H9 (cell line): ENCODE data around the gene DPF1. TPM values are rescaled to one million over a fixed set of nuclear protein-coding genes. Genes with fewer than 3 reads are reported as not detected.

Experiments used
- DNase-seq: peaks from one replicate; pipeline ENCODE4 v3.0.0-alpha.2; 2017
- H2AFZ ChIP-seq: one replicate; pipeline ENCODE4 v1.6.1; 2013; ENCODE audit warnings: mild to moderate bottlenecking, low read length, control low read depth, moderate library complexity
- H2AK5ac ChIP-seq: 2 replicates; pipeline ENCODE4 v1.6.1; 2013; ENCODE audit warnings: low read length, control low read depth, mixed read lengths; ENCODE audit not compliant: insufficient read length
- H2BK120ac ChIP-seq: one replicate; pipeline ENCODE4 v1.6.1; 2013; ENCODE audit warnings: low read depth, mild to moderate bottlenecking, low read length, control low read depth, inconsistent platforms; ENCODE audit not compliant: poor library complexity, severe bottlenecking
- H2BK12ac ChIP-seq: 2 replicates; pipeline ENCODE4 v1.6.1; 2013; ENCODE audit warnings: low read length, control low read depth, mixed read lengths, low read depth; ENCODE audit not compliant: insufficient read length
- H2BK15ac ChIP-seq: 2 replicates; pipeline ENCODE4 v1.6.1; 2013; ENCODE audit warnings: low read depth, low read length, control low read depth
- H2BK20ac ChIP-seq: one replicate; pipeline ENCODE4 v1.6.1; 2013; ENCODE audit warnings: low read depth, mild to moderate bottlenecking, low read length, control low read depth, inconsistent platforms; ENCODE audit not compliant: poor library complexity, severe bottlenecking
- H2BK5ac ChIP-seq: 2 replicates; pipeline ENCODE4 v1.6.1; 2013; ENCODE audit warnings: low read length, control low read depth, mixed read lengths; ENCODE audit not compliant: insufficient read length
- H3K14ac ChIP-seq: 2 replicates; pipeline ENCODE4 v1.6.1; 2013; ENCODE audit warnings: low read length, control low read depth; ENCODE audit not compliant: insufficient read depth
- H3K18ac ChIP-seq: 2 replicates; pipeline ENCODE4 v1.6.1; 2013; ENCODE audit warnings: low read depth, mild to moderate bottlenecking, mixed read lengths, low read length, control low read depth; ENCODE audit not compliant: insufficient read length
- H3K23ac ChIP-seq: 2 replicates; pipeline ENCODE4 v1.6.1; 2013; ENCODE audit warnings: low read length, control low read depth, mixed read lengths, low read depth; ENCODE audit not compliant: insufficient read length
- H3K23me2 ChIP-seq: 2 replicates; pipeline ENCODE4 v1.6.1; 2013; ENCODE audit warnings: low read depth, mild to moderate bottlenecking, mixed read lengths, low read length, control low read depth; ENCODE audit not compliant: insufficient read length, poor library complexity, severe bottlenecking
- H3K27ac ChIP-seq: 2 replicates; pipeline ENCODE4 v1.5.1; 2013; ENCODE audit warnings: low read length, control low read depth, mixed read lengths, low read depth; ENCODE audit not compliant: insufficient read length
- H3K27me3 ChIP-seq: 2 replicates; pipeline ENCODE4 v1.6.1; 2013; ENCODE audit warnings: low read length, control low read depth, inconsistent platforms; ENCODE audit not compliant: insufficient read depth
- H3K4ac ChIP-seq: 2 replicates; pipeline ENCODE4 v1.6.1; 2013; ENCODE audit warnings: low read depth, mild to moderate bottlenecking, control low read depth, inconsistent platforms, low read length, moderate library complexity
- H3K4me1 ChIP-seq: 2 replicates; pipeline ENCODE4 v1.6.1; 2013; ENCODE audit warnings: low read length, control low read depth, inconsistent platforms; ENCODE audit not compliant: insufficient read depth
- H3K4me2 ChIP-seq: 2 replicates; pipeline ENCODE4 v1.6.1; 2013; ENCODE audit warnings: low read length, control low read depth, mixed read lengths; ENCODE audit not compliant: insufficient read length, insufficient read depth
- H3K56ac ChIP-seq: 2 replicates; pipeline ENCODE4 v1.6.1; 2013; ENCODE audit warnings: low read depth, mild to moderate bottlenecking, mixed read lengths, low read length, control low read depth; ENCODE audit not compliant: insufficient read length
- H3K79me1 ChIP-seq: 2 replicates; pipeline ENCODE4 v1.6.1; 2013; ENCODE audit warnings: low read depth, mild to moderate bottlenecking, moderate library complexity, low read length, control low read depth, inconsistent platforms; ENCODE audit not compliant: insufficient read depth, poor library complexity, severe bottlenecking
- H3K79me2 ChIP-seq: 2 replicates; pipeline ENCODE4 v1.6.1; 2013; ENCODE audit warnings: low read length, control low read depth, inconsistent platforms; ENCODE audit not compliant: insufficient read depth
- H3K9ac ChIP-seq: 2 replicates; pipeline ENCODE4 v1.6.1; 2013; ENCODE audit warnings: low read length, control low read depth, mixed read lengths; ENCODE audit not compliant: insufficient read length; ENCODE audit errors: extremely low read depth
- H3K9me3 ChIP-seq: one replicate; pipeline ENCODE4 v1.6.1; 2013; ENCODE audit warnings: low read depth, low read length, inconsistent platforms; ENCODE audit not compliant: control insufficient read depth
- H3T11ph ChIP-seq: one replicate; pipeline ENCODE4 v1.6.1; 2013; ENCODE audit warnings: mild to moderate bottlenecking, low read length, control low read depth, inconsistent platforms
- H4K20me1 ChIP-seq: one replicate; pipeline ENCODE4 v1.6.1; 2013; ENCODE audit not compliant: control insufficient read depth, insufficient read length, insufficient read depth
- H4K5ac ChIP-seq: 2 replicates; pipeline ENCODE4 v1.6.1; 2013; ENCODE audit warnings: low read depth, mild to moderate bottlenecking, mixed read lengths, low read length, control low read depth; ENCODE audit not compliant: insufficient read length
- H4K8ac ChIP-seq: replicated peaks from 2 replicates; pipeline ENCODE4 v1.6.1; 2013; ENCODE audit warnings: low read length, control low read depth, mixed read lengths, low read depth; ENCODE audit not compliant: insufficient read length
- H4K91ac ChIP-seq: 2 replicates; pipeline ENCODE4 v1.6.1; 2013; ENCODE audit warnings: low read depth, mild to moderate bottlenecking, moderate library complexity, mixed read lengths, low read length, control low read depth; ENCODE audit not compliant: insufficient read length
- H3K27ac Mint-ChIP-seq, 3 experiments: 2 replicates in 2 of 3; 3 replicates in 1 of 3; pipeline ENCODE4 v1.8.0; 2020 to 2021; ENCODE audit warnings: mixed read lengths in 3 of 3, mild to moderate bottlenecking in 1 of 3, moderate library complexity in 1 of 3
- H3K27me3 Mint-ChIP-seq: 2 replicates; pipeline ENCODE4 v1.8.0; 2021; ENCODE audit warnings: low read depth, mild to moderate bottlenecking, moderate library complexity, mixed read lengths
- H3K36me3 Mint-ChIP-seq, 3 experiments: 2 replicates in 2 of 3; 3 replicates in 1 of 3; pipeline ENCODE4 v1.8.0; 2020 to 2021; ENCODE audit warnings: low read depth in 3 of 3, mixed read lengths in 3 of 3; ENCODE audit not compliant: insufficient read depth in 1 of 3
- H3K4me1 Mint-ChIP-seq, 2 experiments: 2 replicates each; pipeline ENCODE4 v1.8.0; 2020; ENCODE audit warnings: mixed read lengths in 2 of 2
- H3K4me3 Mint-ChIP-seq, 2 experiments: 2 replicates in 1 of 2; 3 replicates in 1 of 2; pipeline ENCODE4 v1.8.0; 2020 to 2021; ENCODE audit warnings: mild to moderate bottlenecking in 2 of 2, mixed read lengths in 2 of 2, moderate library complexity in 1 of 2
- H3K9me3 Mint-ChIP-seq, 2 experiments: 2 replicates in 1 of 2; 3 replicates in 1 of 2; pipeline ENCODE4 v1.8.0; 2020; ENCODE audit warnings: mild to moderate bottlenecking in 2 of 2, mixed read lengths in 2 of 2, moderate library complexity in 1 of 2
- WGBS: extraction: QIAGEN DNeasy Blood & Tissue Kit; methylation state at CpG from one replicate; pipeline ENCODE4 v1.1.7; 2013; ENCODE audit warnings: missing lambda C conversion rate, low lambda C conversion rate, mixed read lengths; ENCODE audit not compliant: insufficient read length; ENCODE audit errors: extremely low coverage; 5-methylcytosine and 5-hydroxymethylcytosine counted together
- total RNA-seq: library from RNA; stranded (reverse); gene quantifications from 2 replicates; pipeline ENCODE4 v1.2.1, GENCODE V29; 2021
- TF ChIP-seq, protein P1 (sequence below): fragments of 200-600 bp; sonication (generic); conservative IDR thresholded peaks from 3 replicates; pipeline ENCODE4 v1.8.0; 2021; ENCODE audit warnings: antibody characterized with exemption, mild to moderate bottlenecking

The DPF1 gene
- total RNA-seq, 1 experiment from 2014 or later: 12.0 TPM

DNA sequence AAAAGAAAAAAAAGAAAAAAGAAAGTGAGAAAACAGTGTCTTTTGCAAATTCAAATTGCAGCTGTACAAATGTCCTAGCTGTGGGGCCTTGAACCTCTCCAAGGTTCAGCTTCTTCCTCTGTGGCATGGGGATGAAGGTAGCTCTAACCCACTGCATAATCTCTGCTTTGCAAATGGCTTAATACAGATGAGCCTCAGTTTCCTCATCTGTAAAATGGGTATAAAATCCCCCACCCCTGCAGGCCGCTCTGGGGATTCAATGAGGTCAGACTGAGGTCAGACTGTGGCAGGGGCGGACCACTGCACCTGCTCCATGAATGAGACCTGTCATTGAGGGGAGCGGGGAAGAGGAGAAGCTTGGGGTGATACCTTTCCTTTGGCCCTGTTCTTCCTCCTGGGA is 5.8 kb downstream of the DPF1 start:
- Mint-ChIP-seq H3K27ac (no peak overlapping the region), H3K36me3 (peaks cover 13 to 33% (median 21%) of the 10 kb centered on the region in 3 experiments), H3K27me3 (no peaks in the 10 kb centered on the region), H3K9me3 (no peaks in the 10 kb centered on the region; a peak in 2 of 5 replicates), H3K4me3 (no peak overlapping the region), H3K4me1 (peaks cover 5 to 21% of the 10 kb centered on the region in 2 experiments)
- H2BK15ac ChIP-seq: no peak overlapping the region
- no peak overlapping the region for H4K5ac ChIP-seq
- H4K8ac ChIP-seq: no peak overlapping the region
- TF ChIP-seq, protein P1, sequence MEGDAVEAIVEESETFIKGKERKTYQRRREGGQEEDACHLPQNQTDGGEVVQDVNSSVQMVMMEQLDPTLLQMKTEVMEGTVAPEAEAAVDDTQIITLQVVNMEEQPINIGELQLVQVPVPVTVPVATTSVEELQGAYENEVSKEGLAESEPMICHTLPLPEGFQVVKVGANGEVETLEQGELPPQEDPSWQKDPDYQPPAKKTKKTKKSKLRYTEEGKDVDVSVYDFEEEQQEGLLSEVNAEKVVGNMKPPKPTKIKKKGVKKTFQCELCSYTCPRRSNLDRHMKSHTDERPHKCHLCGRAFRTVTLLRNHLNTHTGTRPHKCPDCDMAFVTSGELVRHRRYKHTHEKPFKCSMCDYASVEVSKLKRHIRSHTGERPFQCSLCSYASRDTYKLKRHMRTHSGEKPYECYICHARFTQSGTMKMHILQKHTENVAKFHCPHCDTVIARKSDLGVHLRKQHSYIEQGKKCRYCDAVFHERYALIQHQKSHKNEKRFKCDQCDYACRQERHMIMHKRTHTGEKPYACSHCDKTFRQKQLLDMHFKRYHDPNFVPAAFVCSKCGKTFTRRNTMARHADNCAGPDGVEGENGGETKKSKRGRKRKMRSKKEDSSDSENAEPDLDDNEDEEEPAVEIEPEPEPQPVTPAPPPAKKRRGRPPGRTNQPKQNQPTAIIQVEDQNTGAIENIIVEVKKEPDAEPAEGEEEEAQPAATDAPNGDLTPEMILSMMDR: no peak
- H3K79me2 ChIP-seq: no peaks in the 10 kb centered on the region
- H3K23me2 ChIP-seq: no peaks in the 10 kb centered on the region
- no peak overlapping the region for H4K91ac ChIP-seq
- H3K23ac ChIP-seq: no peak overlapping the region
- no peak overlapping the region for H3K14ac ChIP-seq
- H3K4me2 ChIP-seq: no peak overlapping the region
- no peak overlapping the region for H3T11ph ChIP-seq
- WGBS: no CpG with 5 or more reads among the region's 3 CpGs
- H2AFZ ChIP-seq: no peak overlapping the region
- no peaks in the 10 kb centered on the region for H3K4me1 ChIP-seq
- H3K9ac ChIP-seq: no peak overlapping the region
- H2BK20ac ChIP-seq: no peak overlapping the region
- no peaks in the 10 kb centered on the region for H3K27me3 ChIP-seq
- no peak overlapping the region for H3K18ac ChIP-seq
- no peak overlapping the region for H2AK5ac ChIP-seq
- H4K20me1 ChIP-seq: no peaks in the 10 kb centered on the region
- H2BK5ac ChIP-seq: no peak overlapping the region
- H3K79me1 ChIP-seq: no peaks in the 10 kb centered on the region
- no peaks in the 10 kb centered on the region for H3K9me3 ChIP-seq
- H2BK120ac ChIP-seq: no peak overlapping the region
- DNase-seq: no peak
- H3K4ac ChIP-seq: no peak overlapping the region
- H2BK12ac ChIP-seq: no peak overlapping the region
- H3K56ac ChIP-seq: no peak overlapping the region
- no peak overlapping the region for H3K27ac ChIP-seq
